Measurements from ENCODE around the gene DIDO1.

DIDO1 gene

GRCh38 chr20:62898093-62898964 lies 28.0 kb downstream of the DIDO1 start:
- FAIRE-seq (no peak), DNase-seq (ENCODE audit: insufficient read length, low spot score) (no peak)

GRCh38 chr20:62897666-62898065 lies 28.6 kb downstream of the DIDO1 start:
- TF ChIP-seq POLR2A (IDR thresholded peaks at IDR 0.05; ENCODE audit: low read depth, low read length) = no peak
- DNase-seq (ENCODE audit: insufficient read length, low spot score) = no peak

More at GRCh38 chr20:62898093-62898964, 28.0 kb downstream of the DIDO1 start:
- TF ChIP-seq POLR2A (IDR thresholded peaks at IDR 0.05; ENCODE audit: low read depth, low read length) = no peak

GRCh38 chr20:62896526-62896925 lies 29.8 kb downstream of the DIDO1 start:
- DNase-seq (ENCODE audit: insufficient read length, low spot score) = no peak
- no peak for FAIRE-seq
- no peak for TF ChIP-seq POLR2A (IDR thresholded peaks at IDR 0.05; ENCODE audit: low read depth, low read length)

More at GRCh38 chr20:62897666-62898065, 28.6 kb downstream of the DIDO1 start:
- no peak for FAIRE-seq

GRCh38 chr20:62895539-62895938 lies 30.8 kb downstream of the DIDO1 start:
- DNase-seq (ENCODE audit: insufficient read length, low spot score) (no peak), FAIRE-seq (no peak)
- no peak for TF ChIP-seq POLR2A (IDR thresholded peaks at IDR 0.05; ENCODE audit: low read depth, low read length)

GRCh38 chr20:62894261-62894660 lies 32.0 kb downstream of the DIDO1 start:
- TF ChIP-seq POLR2A (IDR thresholded peaks at IDR 0.05; ENCODE audit: low read depth, low read length) = no peak
- no peak for DNase-seq (ENCODE audit: insufficient read length, low spot score)
- no peak for FAIRE-seq

GRCh38 chr20:62893700-62894099 lies 32.6 kb downstream of the DIDO1 start:
- DNase-seq (ENCODE audit: insufficient read length, low spot score) (no peak), FAIRE-seq (no peak)
- no peak for TF ChIP-seq POLR2A (IDR thresholded peaks at IDR 0.05; ENCODE audit: low read depth, low read length)

GRCh38 chr20:62892348-62893304 lies 33.7 kb downstream of the DIDO1 start:
- FAIRE-seq (no peak), DNase-seq (ENCODE audit: insufficient read length, low spot score) (no peak)
- TF ChIP-seq POLR2A (IDR thresholded peaks at IDR 0.05; ENCODE audit: low read depth, low read length) = no peak

GRCh38 chr20:62891111-62891510 lies 35.2 kb downstream of the DIDO1 start:
- DNase-seq (ENCODE audit: insufficient read length, low spot score) = no peak
- FAIRE-seq = no peak
- no peak for TF ChIP-seq POLR2A (IDR thresholded peaks at IDR 0.05; ENCODE audit: low read depth, low read length)

GRCh38 chr20:62890444-62890843 lies 35.9 kb downstream of the DIDO1 start:
- FAIRE-seq (no peak), DNase-seq (ENCODE audit: insufficient read length, low spot score) (no peak)
- TF ChIP-seq POLR2A (IDR thresholded peaks at IDR 0.05; ENCODE audit: low read depth, low read length) = no peak

GRCh38 chr20:62889871-62890270 lies 36.4 kb downstream of the DIDO1 start:
- DNase-seq (ENCODE audit: insufficient read length, low spot score) (no peak), FAIRE-seq (no peak)
- TF ChIP-seq POLR2A (IDR thresholded peaks at IDR 0.05; ENCODE audit: low read depth, low read length) = no peak

GRCh38 chr20:62889411-62889810 lies 36.9 kb downstream of the DIDO1 start:
- TF ChIP-seq POLR2A (IDR thresholded peaks at IDR 0.05; ENCODE audit: low read depth, low read length) = no peak
- FAIRE-seq = no peak
- DNase-seq (ENCODE audit: insufficient read length, low spot score) = no peak

GRCh38 chr20:62888910-62889309 lies 37.4 kb downstream of the DIDO1 start:
- FAIRE-seq (no peak), DNase-seq (ENCODE audit: insufficient read length, low spot score) (no peak)
- TF ChIP-seq POLR2A (IDR thresholded peaks at IDR 0.05; ENCODE audit: low read depth, low read length) = no peak

GRCh38 chr20:62888406-62888805 lies 37.9 kb downstream of the DIDO1 start:
- FAIRE-seq (no peak), DNase-seq (ENCODE audit: insufficient read length, low spot score) (no peak)

GRCh38 chr20:62887860-62888239 lies 38.5 kb downstream of the DIDO1 start:
- no peak for TF ChIP-seq POLR2A (IDR thresholded peaks at IDR 0.05; ENCODE audit: low read depth, low read length)
- FAIRE-seq (no peak), DNase-seq (ENCODE audit: insufficient read length, low spot score) (peak; percentile 47)

More at GRCh38 chr20:62888406-62888805, 37.9 kb downstream of the DIDO1 start:
- TF ChIP-seq POLR2A (IDR thresholded peaks at IDR 0.05; ENCODE audit: low read depth, low read length) = no peak
